ENCODE data around the gene TNFSF13.
A peak's percentile ranks its signal among the peaks of the same experiment; 100 is the strongest.

TNFSF13 gene

DNA sequence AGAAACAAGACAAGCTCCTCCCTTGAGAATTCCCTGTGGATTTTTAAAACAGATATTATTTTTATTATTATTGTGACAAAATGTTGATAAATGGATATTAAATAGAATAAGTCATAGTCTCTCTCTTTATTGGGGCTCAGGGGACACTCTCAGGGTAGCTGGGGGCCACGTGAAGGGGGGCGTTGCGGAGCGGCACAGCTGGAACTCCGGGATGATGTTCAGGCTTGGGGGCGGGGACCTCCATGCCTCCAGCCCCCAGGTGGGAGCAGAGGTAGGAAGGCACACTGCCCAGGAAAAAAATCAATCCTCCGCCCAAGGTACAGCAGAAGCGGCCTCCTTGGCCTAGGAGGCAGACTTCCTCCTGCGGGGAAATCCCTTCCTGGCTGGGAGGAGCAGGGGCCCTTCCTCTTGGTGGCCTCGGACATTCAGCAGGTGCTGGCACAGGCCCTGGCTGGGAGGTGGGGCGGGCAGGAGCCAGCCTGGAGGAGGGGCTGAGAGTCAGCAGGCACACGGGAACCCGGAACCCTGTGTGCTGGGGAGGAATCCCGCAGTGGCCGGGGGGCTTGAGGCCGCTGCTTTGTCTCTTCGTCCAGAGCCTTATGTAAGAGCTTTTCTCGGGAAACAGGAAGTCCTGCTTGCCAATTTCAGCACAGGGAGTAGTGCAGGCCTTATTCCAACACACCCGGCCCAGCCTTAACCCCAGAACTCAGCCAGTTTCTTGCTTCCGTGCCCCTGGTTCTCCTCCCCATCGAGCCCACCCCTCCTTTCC, 591 bp upstream of the TNFSF13 start:
- TF ChIP-seq, protein P1, sequence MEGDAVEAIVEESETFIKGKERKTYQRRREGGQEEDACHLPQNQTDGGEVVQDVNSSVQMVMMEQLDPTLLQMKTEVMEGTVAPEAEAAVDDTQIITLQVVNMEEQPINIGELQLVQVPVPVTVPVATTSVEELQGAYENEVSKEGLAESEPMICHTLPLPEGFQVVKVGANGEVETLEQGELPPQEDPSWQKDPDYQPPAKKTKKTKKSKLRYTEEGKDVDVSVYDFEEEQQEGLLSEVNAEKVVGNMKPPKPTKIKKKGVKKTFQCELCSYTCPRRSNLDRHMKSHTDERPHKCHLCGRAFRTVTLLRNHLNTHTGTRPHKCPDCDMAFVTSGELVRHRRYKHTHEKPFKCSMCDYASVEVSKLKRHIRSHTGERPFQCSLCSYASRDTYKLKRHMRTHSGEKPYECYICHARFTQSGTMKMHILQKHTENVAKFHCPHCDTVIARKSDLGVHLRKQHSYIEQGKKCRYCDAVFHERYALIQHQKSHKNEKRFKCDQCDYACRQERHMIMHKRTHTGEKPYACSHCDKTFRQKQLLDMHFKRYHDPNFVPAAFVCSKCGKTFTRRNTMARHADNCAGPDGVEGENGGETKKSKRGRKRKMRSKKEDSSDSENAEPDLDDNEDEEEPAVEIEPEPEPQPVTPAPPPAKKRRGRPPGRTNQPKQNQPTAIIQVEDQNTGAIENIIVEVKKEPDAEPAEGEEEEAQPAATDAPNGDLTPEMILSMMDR (IDR thresholded peaks at IDR 0.05; ENCODE audit: low read depth, low read length, missing control alignments) = no peak
- no peak for DNase-seq (ENCODE audit: low read depth)

DNA sequence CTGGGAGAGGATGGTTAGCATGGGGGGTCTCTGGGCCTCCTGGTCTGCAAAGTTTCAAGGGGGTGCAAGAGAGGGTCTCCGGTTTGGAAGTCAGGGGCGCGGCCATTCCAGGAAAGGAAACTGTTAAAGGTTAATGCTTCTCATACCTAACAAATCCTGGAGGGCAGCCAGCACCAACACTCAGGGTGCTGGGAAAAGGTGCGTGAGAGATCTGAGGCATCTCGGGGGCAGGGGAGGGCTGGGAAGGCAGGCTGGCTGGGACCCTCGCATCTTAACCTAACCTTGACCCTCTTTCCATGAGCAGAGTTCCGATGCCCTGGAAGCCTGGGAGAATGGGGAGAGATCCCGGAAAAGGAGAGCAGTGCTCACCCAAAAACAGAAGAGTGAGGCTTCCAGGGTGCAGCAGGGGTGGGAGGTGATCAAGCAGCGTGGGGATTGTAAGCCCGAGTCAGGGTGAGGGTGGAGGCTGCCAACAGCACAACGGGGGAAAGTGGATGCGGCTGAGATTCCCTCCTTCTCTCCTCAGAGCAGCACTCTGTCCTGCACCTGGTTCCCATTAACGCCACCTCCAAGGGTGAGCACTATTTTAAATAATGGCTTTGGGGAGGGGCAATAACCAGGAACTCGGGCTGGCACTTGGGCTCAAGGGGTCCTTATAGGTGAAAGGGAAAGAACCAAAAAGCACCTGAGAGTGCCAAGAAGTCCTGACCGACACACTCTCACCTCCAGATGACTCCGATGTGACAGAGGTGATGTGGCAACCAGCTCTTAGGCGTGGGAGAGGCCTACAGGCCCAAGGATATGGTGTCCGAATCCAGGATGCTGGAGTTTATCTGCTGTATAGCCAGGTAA, 996 bp downstream of the TNFSF13 start:
- TF ChIP-seq, protein P1 (IDR thresholded peaks at IDR 0.05; ENCODE audit: low read depth, low read length, missing control alignments) = no peak
- H3K4me3 ChIP-seq (ENCODE audit: low read depth, low read length) = no peak overlapping the region
- no peak for DNase-seq (ENCODE audit: low read depth)

More for the DNA sequence above, 591 bp upstream of the TNFSF13 start:
- peak overlapping the region; percentile 3 for H3K4me3 ChIP-seq (ENCODE audit: low read depth, low read length)

DNA sequence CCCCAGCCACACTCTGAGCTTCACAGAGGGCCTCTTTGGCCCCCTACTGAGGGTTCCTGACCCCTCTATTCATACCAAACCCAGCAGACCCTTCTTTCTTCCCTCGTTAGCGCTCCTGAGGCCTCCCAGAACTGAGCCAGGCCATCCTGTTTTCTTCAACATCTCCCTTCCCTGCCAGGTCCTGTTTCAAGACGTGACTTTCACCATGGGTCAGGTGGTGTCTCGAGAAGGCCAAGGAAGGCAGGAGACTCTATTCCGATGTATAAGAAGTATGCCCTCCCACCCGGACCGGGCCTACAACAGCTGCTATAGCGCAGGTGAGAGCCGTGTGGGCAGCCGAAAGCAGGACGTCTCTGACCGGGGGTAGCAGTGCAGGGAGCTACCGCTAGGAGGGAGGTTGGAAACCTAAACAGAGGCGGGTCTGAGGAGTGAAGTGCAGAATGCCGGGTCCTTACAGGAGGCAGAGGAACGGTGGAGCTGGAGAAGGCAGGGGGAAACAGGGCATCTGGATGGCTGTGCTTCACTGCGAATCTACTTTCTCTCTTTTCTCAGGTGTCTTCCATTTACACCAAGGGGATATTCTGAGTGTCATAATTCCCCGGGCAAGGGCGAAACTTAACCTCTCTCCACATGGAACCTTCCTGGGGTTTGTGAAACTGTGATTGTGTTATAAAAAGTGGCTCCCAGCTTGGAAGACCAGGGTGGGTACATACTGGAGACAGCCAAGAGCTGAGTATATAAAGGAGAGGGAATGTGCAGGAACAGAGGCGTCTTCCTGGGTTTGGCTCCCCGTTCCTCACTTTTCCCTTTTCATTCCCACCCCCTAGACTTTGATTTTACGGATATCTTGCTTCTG, 1.9 kb downstream of the TNFSF13 start:
- no peak for DNase-seq (ENCODE audit: low read depth)
- TF ChIP-seq, protein P1 (IDR thresholded peaks at IDR 0.05; ENCODE audit: low read depth, low read length, missing control alignments) = peak; percentile 65
- H3K4me3 ChIP-seq (ENCODE audit: low read depth, low read length) = no peak overlapping the region; the same call in 1 of the 2 replicates

DNA sequence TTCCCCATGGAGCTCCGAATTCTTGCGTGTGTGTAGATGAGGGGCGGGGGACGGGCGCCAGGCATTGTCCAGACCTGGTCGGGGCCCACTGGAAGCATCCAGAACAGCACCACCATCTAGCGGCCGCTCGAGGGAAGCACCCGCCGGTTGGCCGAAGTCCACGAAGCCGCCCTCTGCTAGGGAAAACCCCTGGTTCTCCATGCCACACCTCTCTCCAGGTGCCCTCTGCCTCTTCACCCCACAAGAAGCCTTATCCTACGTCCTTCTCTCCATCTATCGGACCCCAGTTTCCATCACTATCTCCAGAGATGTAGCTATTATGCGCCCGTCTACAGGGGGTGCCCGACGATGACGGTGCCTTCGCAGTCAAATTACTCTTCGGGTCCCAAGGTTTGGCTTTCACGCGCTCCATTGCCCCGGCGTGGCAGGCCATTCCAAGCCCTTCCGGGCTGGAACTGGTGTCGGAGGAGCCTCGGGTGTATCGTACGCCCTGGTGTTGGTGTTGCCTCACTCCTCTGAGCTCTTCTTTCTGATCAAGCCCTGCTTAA, 2.6 kb downstream of the TNFSF13 start:
- TF ChIP-seq, protein P1 (IDR thresholded peaks at IDR 0.05; ENCODE audit: low read depth, low read length, missing control alignments) = peak; percentile 86
- H3K4me3 ChIP-seq (ENCODE audit: low read depth, low read length) = peak overlapping the region; percentile 80
- no peak for DNase-seq (ENCODE audit: low read depth)

DNA sequence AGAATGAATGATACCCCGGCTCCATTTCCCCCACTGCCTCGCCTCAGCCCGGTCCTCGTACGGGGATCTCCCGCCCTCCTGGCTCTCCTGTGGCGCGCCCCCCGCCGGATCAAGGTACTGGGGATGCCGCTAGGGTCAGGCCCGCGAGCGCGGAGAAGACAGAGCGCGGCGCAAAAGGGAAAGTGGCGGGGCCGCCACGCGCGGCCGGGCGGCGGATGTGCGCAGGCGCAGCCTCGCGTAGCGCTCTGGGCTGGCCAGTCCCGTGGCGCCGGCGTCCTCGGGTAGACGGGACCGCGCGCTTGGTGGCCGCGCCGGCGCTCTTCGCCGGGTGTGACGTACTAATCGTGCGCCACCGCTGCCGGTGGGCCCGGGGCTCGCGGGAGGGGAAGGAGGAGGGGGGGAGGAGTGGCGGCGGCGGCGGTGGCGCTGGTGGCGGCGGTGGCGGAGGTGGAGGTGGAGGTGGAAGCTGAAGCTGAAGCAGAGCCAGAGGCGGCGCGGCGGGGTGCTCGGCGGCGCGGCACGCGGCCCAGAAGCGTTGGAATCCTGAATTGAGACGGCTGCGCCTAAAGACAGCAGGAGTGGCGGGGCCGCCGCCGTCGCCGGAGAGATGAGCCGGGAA, 3.1 kb downstream of the TNFSF13 start, which contains the start of gene SENP3:
TSS of gene SENP3 (plus strand) at position 331 of the 619 bp plus-strand sequence. CDS start 1,158 bp downstream, outside the sequence.
- TF ChIP-seq, protein P1 (IDR thresholded peaks at IDR 0.05; ENCODE audit: low read depth, low read length, missing control alignments) = no peak
- no peak for DNase-seq (ENCODE audit: low read depth)
- H3K4me3 ChIP-seq (ENCODE audit: low read depth, low read length) = peak within 1 kb of the TSS; percentile 80

DNA sequence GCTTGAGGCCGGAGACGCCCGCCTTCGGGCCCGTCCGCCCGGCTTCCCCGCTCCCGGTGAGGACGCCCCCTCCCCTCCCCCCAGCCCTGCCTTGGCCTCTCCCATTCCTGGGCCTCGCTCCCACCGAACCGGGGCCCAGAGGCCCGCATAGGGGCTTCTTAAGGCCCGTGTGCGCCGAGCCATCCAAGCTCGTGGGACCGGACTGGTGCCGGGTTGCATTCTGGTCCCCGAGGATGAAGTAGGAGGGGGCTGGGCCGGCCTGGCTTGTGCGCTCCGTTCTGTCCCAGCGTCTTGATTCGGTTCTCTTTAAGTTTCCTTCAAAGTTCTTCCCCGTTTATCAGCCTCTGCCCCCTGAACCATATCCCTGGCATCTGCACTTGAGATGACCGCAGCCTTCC, 3.7 kb downstream of the TNFSF13 start:
- peak overlapping the region; percentile 80 for H3K4me3 ChIP-seq (ENCODE audit: low read depth, low read length)
- TF ChIP-seq, protein P1 (IDR thresholded peaks at IDR 0.05; ENCODE audit: low read depth, low read length, missing control alignments) = no peak
- no peak for DNase-seq (ENCODE audit: low read depth)
